ENCODE results near the gene ZNF630. TPM values are rescaled to one million over a fixed set of nuclear protein-coding genes. Genes with fewer than 3 reads are reported as not detected.
"Not testable (repeated sequence)": the region's sequence is repeated elsewhere in the genome, so short reads cannot be mapped to it uniquely, and the experiment has no call there.

ZNF630 gene
- total and polyA plus RNA-seq, 10 of the 15 experiments (the other 5 are each of a cell fraction or from before 2014, with no cell fraction given) = 0.96 to 1.9 (median 1.2) TPM

- TF ChIP-seq ZBTB4 (CRISPR knock-in tag; IDR thresholded peaks at IDR 0.05) (no peak), MYB (IDR thresholded peaks at IDR 0.05; ENCODE audit: borderline replicate concordance, low read depth, low read length) (no peak), CREB1 (IDR thresholded peaks at IDR 0.05; ENCODE audit: low read depth) (no peak), NRF1 (conservative IDR thresholded peaks at IDR 0.05; ENCODE audit: low read depth, low read length) (no peak)
Observed at GRCh38 chrX:48101443-48101842, 30.0 kb upstream of the ZNF630 start (continued).

GRCh38 chrX:48092558-48092957, 21.1 kb upstream of the ZNF630 start:
- POLR2A ChIA-PET; H3K27me3 ChIP-seq (replicated peaks in 1 of 2; ENCODE audit: control insufficient read depth in 2 of 2, insufficient read depth in 2 of 2, low read length in 1 of 2); ATAC-seq; H3K9ac ChIP-seq (ENCODE audit: control insufficient read depth, insufficient read depth, low read length); H4K20me1 ChIP-seq (ENCODE audit: control insufficient read depth, insufficient read depth); RAD21 ChIA-PET (ENCODE audit: unreplicated experiment); BruUV-seq (replicated peaks); H3K27ac ChIP-seq (ENCODE audit: control insufficient read depth, insufficient read depth); H3K36me3 ChIP-seq (ENCODE audit: control insufficient read depth in 2 of 2, insufficient read depth in 2 of 2, low read length in 1 of 2); H2AFZ ChIP-seq (ENCODE audit: control insufficient read depth, low read depth, low read length); FAIRE-seq; DNase-seq (ENCODE audit: low read depth, low spot score); intact Hi-C loops (cut with micrococcal nuclease; ENCODE audit: unreplicated experiment); CTCF ChIA-PET; H3K79me2 ChIP-seq (ENCODE audit: control insufficient read depth, insufficient read depth, low read length); SMC1A ChIA-PET (ENCODE audit: uncharacterized antibody, unreplicated experiment); H3K4me3 ChIP-seq; H3K9me3 ChIP-seq (replicated peaks; ENCODE audit: control insufficient read depth, insufficient read depth, low read length); H3K4me2 ChIP-seq (ENCODE audit: control insufficient read depth, insufficient read depth); in situ Hi-C loops (cut with MboI); H3K4me1 ChIP-seq (ENCODE audit: control insufficient read depth, insufficient read depth, low read length): not testable (repeated sequence)
- WGBS (ENCODE audit: insufficient coverage, insufficient replicate concordance, low lambda C conversion rate, missing lambda C conversion rate) = 14% methylated on average over 3 of the region's 3 CpGs
